Spleen (tissue), 7 donors: ENCODE data around the gene HCFC1.

Experiments used
- CTCF ChIP-seq, 11 experiments: fragments of 200-600 bp in 7 of 11; fragments of 450-650 bp in 4 of 11; sonication (generic) in 4 of 11; IDR thresholded peaks in 8 of 11; conservative IDR thresholded peaks in 3 of 11; 1 replicate in 7 of 11; 2 replicates in 4 of 11; pipeline versions ENCODE4 v1.4.0 to v1.8.0; 2016 to 2021; ENCODE audit warnings: antibody characterized with exemption in 11 of 11, inconsistent platforms in 4 of 11, mild to moderate bottlenecking in 1 of 11
- POLR2A ChIP-seq, 3 donors: fragments of 450-650 bp; IDR thresholded peaks; one replicate each; pipeline ENCODE4 v1.5.1; 2017; ENCODE audit warnings: antibody characterized with exemption in 3 of 3, mild to moderate bottlenecking in 1 of 3
- POLR2AphosphoS5 ChIP-seq, 3 donors: sonication (generic); formaldehyde crosslinking; IDR thresholded peaks; one replicate each; pipeline ENCODE4 v1.5.1; 2017; ENCODE audit warnings: antibody characterized with exemption in 3 of 3
- donor health status: DM: no; HTN: no; CAD: no; lungs with moderate emphysema.
- donor health status: DM: no; HTN: no; CAD: no.
- donor health status: DM: no; HTN: no; CAD: no.

DNA sequence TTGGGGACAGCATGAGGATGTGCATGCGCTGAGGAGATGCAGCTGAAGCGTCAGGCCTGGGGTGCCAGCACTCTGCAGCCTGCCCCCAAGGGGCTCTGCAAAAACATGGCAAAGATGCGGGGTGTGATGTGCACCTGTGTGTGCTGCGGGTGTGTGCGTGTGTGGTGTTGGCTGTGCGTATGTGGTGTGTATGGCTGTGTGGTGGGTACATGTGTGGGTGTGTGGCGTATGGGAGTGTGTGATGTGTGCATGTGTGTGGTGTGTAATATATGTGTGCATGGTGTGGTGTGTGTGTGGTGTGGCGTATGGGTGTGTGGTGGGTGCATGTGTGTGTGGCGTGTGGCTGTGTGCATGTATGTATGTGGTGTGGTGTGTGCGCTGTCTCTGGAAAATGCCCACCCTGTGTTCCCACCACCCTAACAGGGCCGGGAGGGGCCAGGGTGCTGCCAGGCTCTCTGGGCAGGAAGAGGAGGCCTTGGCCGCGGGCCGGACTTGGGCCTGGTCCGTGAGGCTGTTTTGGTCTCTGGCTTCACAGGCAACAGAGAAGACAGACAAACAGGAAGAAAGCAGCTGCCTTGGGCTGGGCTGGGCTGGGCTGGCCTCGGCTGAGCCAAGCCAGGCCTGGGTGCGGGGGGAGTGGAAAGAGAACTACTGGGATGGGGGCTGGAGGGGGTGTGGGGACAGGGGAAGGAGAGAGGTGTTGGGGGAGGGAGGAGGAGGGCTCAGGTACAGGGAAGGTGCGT, 68.2 kb downstream of the HCFC1 start:
- TF ChIP-seq CTCF (IDR thresholded peaks at IDR 0.05 in 8 of 11, conservative IDR thresholded peaks at IDR 0.05 in 3 of 11) (no peak), POLR2AphosphoS5 (IDR thresholded peaks at IDR 0.05) (peak in 1 of 3 donors; percentile 57), POLR2A (IDR thresholded peaks at IDR 0.05) (no peak)
